K562 (cell line): Measurements from ENCODE around the gene DLAT. TPM values are rescaled to one million over a fixed set of nuclear protein-coding genes. Genes with fewer than 3 reads are reported as not detected.

Experiments
- AFF4 ChIP-seq: sonication (generic); formaldehyde crosslinking; IDR thresholded peaks from 2 replicates; pipeline ENCODE4 v1.8.0; 2023; ENCODE audit warnings: mild to moderate bottlenecking, missing genetic modification reagents
- BCL6 ChIP-seq: fragments of 250-450 bp; sonication (Bioruptor Pico); IDR thresholded peaks from 2 replicates; pipeline ENCODE4 v1.4.0; 2020
- BHLHE40 ChIP-seq: IDR thresholded peaks from 2 replicates; pipeline ENCODE4 v1.6.1; 2011; ENCODE audit warnings: low read length, improper control_type of control experiment
- CTCFL ChIP-seq: IDR thresholded peaks from 2 replicates; pipeline ENCODE4 v1.6.1; 2011; ENCODE audit warnings: borderline replicate concordance, low read depth, mild to moderate bottlenecking, moderate library complexity, low read length; ENCODE audit not compliant: insufficient read depth, poor library complexity, severe bottlenecking
- FOXK1 ChIP-seq: sonication (generic); formaldehyde crosslinking; IDR thresholded peaks from 2 replicates; pipeline ENCODE4 v1.8.0; 2022; ENCODE audit warnings: missing genetic modification reagents, mild to moderate bottlenecking, borderline replicate concordance
- JUNB ChIP-seq: fragments of 450-650 bp; formaldehyde crosslinking; conservative IDR thresholded peaks from 2 replicates; pipeline ENCODE4 v1.4.0; 2020; ENCODE audit warnings: mild to moderate bottlenecking
- LCOR ChIP-seq: sonication (generic); formaldehyde crosslinking; IDR thresholded peaks from 2 replicates; pipeline ENCODE4 v1.8.0; 2022; ENCODE audit warnings: mild to moderate bottlenecking, missing genetic modification reagents
- SREBF2 ChIP-seq: sonication (generic); formaldehyde crosslinking; IDR thresholded peaks from 2 replicates; pipeline ENCODE4 v1.4.0; 2020; ENCODE audit warnings: mild to moderate bottlenecking, missing genetic modification reagents
- USF1 ChIP-seq: sonication (generic); formaldehyde crosslinking; IDR thresholded peaks from 2 replicates; pipeline ENCODE4 v1.9.0; 2022; ENCODE audit warnings: mild to moderate bottlenecking, missing genetic modification reagents
- ZNF324 ChIP-seq: fragments of 250-450 bp; sonication (Bioruptor Pico); IDR thresholded peaks from 2 replicates; pipeline ENCODE4 v1.4.0; 2020; ENCODE audit warnings: mild to moderate bottlenecking
- polyA plus RNA-seq, 8 experiments: library from polyadenylated mRNA; depleted of rRNA in 4 of 8; stranded (reverse) in 5 of 8; unstranded in 3 of 8; fragments of >200 nt; fragmentation: Nextera tagmentation in 2 of 8; fragmentation: Illumina TruSeq in 1 of 8; extraction: Ambion mirVana in 2 of 8; extraction: Trizol in 1 of 8; gene quantifications; 2 replicates each; pipeline versions ENCODE4 v1.2.1 to v1.2.3, GENCODE V29; 2011 to 2014; ENCODE audit warnings: inconsistent platforms in 1 of 8, missing spikeins in 1 of 8
- total RNA-seq, 7 experiments: library from RNA; depleted of rRNA in 6 of 7; stranded (reverse); fragments of >200 nt in 6 of 7; fragmentation: Illumina TruSeq in 2 of 7; extraction: Trizol in 2 of 7; gene quantifications; 2 replicates each; pipeline versions ENCODE4 v1.2.1 to v1.2.3, GENCODE V29; 2011 to 2021; ENCODE audit warnings: low replicate concordance in 1 of 7
- TF ChIP-seq, protein P1 (sequence below): fragments of 250-450 bp; sonication (Bioruptor Pico); IDR thresholded peaks from 2 replicates; pipeline ENCODE4 v1.5.0; 2021
- TF ChIP-seq, protein P2 (sequence below): fragments of 250-450 bp; sonication (Bioruptor Pico); IDR thresholded peaks from 2 replicates; pipeline ENCODE4 v1.6.1; 2021; ENCODE audit warnings: mild to moderate bottlenecking
- TF ChIP-seq, protein P3 (sequence below): fragments of 450-650 bp; IDR thresholded peaks from 2 replicates; pipeline ENCODE4 v1.6.1; 2016; ENCODE audit warnings: borderline replicate concordance
- TF ChIP-seq, protein P4 (sequence below): fragments of 250-450 bp; sonication (Bioruptor Pico); IDR thresholded peaks from 2 replicates; pipeline ENCODE4 v1.4.0; 2020; ENCODE audit warnings: mild to moderate bottlenecking, moderate library complexity

Gene DLAT
- total and polyA plus RNA-seq, 9 of the 15 experiments (the other 6 are each of a cell fraction or from before 2014, with no cell fraction given): 41.7 to 152 (median 105) TPM

DNA sequence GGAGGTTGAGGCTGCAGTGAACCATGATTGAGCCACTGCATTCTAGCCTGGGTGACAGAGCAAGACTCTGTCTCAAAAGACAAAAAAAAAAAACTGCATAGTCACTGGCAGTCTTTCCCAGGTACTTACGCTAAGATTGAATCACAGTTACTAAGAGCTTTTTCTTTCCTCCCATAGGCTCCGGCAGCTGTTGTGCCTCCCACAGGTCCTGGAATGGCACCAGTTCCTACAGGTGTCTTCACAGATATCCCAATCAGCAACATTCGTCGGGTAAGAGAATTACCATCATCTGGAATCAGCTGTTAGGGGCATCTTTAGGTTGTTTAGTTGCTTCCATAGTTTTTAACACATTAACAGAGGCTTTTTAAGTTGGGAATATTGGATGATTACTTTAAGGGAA, 19.8 kb downstream of the DLAT start (continued):
- no peak for TF ChIP-seq SREBF2
- TF ChIP-seq, protein P1, sequence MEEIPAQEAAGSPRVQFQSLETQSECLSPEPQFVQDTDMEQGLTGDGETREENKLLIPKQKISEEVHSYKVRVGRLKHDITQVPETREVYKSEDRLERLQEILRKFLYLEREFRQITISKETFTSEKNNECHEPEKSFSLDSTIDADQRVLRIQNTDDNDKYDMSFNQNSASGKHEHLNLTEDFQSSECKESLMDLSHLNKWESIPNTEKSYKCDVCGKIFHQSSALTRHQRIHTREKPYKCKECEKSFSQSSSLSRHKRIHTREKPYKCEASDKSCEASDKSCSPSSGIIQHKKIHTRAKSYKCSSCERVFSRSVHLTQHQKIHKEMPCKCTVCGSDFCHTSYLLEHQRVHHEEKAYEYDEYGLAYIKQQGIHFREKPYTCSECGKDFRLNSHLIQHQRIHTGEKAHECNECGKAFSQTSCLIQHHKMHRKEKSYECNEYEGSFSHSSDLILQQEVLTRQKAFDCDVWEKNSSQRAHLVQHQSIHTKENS (CRISPR knock-in tag): no peak
- TF ChIP-seq LCOR (CRISPR knock-in tag): no peak
- TF ChIP-seq FOXK1 (CRISPR knock-in tag): no peak
- TF ChIP-seq, protein P2, sequence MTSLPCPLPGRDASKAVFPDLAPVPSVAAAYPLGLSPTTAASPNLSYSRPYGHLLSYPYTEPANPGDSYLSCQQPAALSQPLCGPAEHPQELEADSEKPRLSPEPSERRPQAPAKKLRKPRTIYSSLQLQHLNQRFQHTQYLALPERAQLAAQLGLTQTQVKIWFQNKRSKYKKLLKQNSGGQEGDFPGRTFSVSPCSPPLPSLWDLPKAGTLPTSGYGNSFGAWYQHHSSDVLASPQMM: no peak
- no peak for TF ChIP-seq AFF4 (CRISPR knock-in tag)
- no peak for TF ChIP-seq JUNB (CRISPR knock-in tag)
- TF ChIP-seq, protein P3, sequence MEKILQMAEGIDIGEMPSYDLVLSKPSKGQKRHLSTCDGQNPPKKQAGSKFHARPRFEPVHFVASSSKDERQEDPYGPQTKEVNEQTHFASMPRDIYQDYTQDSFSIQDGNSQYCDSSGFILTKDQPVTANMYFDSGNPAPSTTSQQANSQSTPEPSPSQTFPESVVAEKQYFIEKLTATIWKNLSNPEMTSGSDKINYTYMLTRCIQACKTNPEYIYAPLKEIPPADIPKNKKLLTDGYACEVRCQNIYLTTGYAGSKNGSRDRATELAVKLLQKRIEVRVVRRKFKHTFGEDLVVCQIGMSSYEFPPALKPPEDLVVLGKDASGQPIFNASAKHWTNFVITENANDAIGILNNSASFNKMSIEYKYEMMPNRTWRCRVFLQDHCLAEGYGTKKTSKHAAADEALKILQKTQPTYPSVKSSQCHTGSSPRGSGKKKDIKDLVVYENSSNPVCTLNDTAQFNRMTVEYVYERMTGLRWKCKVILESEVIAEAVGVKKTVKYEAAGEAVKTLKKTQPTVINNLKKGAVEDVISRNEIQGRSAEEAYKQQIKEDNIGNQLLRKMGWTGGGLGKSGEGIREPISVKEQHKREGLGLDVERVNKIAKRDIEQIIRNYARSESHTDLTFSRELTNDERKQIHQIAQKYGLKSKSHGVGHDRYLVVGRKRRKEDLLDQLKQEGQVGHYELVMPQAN: no peak
- no peak for TF ChIP-seq BCL6
- no peak for TF ChIP-seq USF1 (CRISPR knock-in tag)
- no peak for TF ChIP-seq CTCFL
- TF ChIP-seq BHLHE40: no peak
- TF ChIP-seq, protein P4, sequence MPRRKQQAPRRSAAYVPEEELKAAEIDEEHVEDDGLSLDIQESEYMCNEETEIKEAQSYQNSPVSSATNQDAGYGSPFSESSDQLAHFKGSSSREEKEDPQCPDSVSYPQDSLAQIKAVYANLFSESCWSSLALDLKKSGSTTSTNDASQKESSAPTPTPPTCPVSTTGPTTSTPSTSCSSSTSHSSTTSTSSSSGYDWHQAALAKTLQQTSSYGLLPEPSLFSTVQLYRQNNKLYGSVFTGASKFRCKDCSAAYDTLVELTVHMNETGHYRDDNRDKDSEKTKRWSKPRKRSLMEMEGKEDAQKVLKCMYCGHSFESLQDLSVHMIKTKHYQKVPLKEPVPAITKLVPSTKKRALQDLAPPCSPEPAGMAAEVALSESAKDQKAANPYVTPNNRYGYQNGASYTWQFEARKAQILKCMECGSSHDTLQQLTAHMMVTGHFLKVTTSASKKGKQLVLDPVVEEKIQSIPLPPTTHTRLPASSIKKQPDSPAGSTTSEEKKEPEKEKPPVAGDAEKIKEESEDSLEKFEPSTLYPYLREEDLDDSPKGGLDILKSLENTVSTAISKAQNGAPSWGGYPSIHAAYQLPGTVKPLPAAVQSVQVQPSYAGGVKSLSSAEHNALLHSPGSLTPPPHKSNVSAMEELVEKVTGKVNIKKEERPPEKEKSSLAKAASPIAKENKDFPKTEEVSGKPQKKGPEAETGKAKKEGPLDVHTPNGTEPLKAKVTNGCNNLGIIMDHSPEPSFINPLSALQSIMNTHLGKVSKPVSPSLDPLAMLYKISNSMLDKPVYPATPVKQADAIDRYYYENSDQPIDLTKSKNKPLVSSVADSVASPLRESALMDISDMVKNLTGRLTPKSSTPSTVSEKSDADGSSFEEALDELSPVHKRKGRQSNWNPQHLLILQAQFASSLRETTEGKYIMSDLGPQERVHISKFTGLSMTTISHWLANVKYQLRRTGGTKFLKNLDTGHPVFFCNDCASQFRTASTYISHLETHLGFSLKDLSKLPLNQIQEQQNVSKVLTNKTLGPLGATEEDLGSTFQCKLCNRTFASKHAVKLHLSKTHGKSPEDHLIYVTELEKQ (CRISPR knock-in tag): no peak
- no peak for TF ChIP-seq ZNF324
